KMS-11 (cell line): ENCODE results near the gene MACROD2.

Experiments used
- H2AFZ ChIP-seq: fragments of 200-600 bp; sonication (generic); 2 replicates; pipeline ENCODE4 v1.6.1; 2016; ENCODE audit warnings: antibody characterized with exemption, mixed run types, low read depth
- H3K27ac ChIP-seq: fragments of 200-600 bp; sonication (generic); 2 replicates; pipeline ENCODE4 v1.6.1; 2016; ENCODE audit warnings: mild to moderate bottlenecking, mixed run types
- H3K27me3 ChIP-seq: fragments of 200-600 bp; sonication (generic); 2 replicates; pipeline ENCODE4 v1.6.1; 2017; ENCODE audit warnings: mild to moderate bottlenecking, low read depth, mixed run types, moderate library complexity; ENCODE audit not compliant: insufficient read depth
- H3K36me3 ChIP-seq: fragments of 200-600 bp; sonication (generic); 2 replicates; pipeline ENCODE4 v1.6.1; 2017; ENCODE audit warnings: mild to moderate bottlenecking, mixed run types; ENCODE audit not compliant: insufficient read depth
- H3K4me1 ChIP-seq: fragments of 200-600 bp; sonication (generic); 2 replicates; pipeline ENCODE4 v1.6.1; 2016; ENCODE audit warnings: mild to moderate bottlenecking, low read depth, mixed run types; ENCODE audit not compliant: poor library complexity, severe bottlenecking
- H3K4me2 ChIP-seq: fragments of 200-600 bp; sonication (generic); 2 replicates; pipeline ENCODE4 v1.7.0; 2016; ENCODE audit warnings: mild to moderate bottlenecking, mixed run types
- H3K4me3 ChIP-seq: fragments of 200-600 bp; sonication (generic); IDR thresholded peaks from 2 replicates; pipeline ENCODE4 v1.6.1; 2017; ENCODE audit warnings: low read depth, low read length, mixed read lengths; ENCODE audit not compliant: insufficient read depth
- H3K79me2 ChIP-seq: fragments of 200-600 bp; sonication (generic); 2 replicates; pipeline ENCODE4 v1.6.1; 2016; ENCODE audit warnings: low read depth, mixed run types; ENCODE audit not compliant: insufficient read depth
- H3K9ac ChIP-seq: fragments of 200-600 bp; sonication (generic); 2 replicates; pipeline ENCODE4 v1.6.1; 2016; ENCODE audit warnings: mild to moderate bottlenecking, mixed run types
- H4K20me1 ChIP-seq: fragments of 200-600 bp; sonication (generic); 2 replicates; pipeline ENCODE4 v1.6.1; 2016; ENCODE audit warnings: mild to moderate bottlenecking, mixed run types; ENCODE audit not compliant: insufficient read depth
- TF ChIP-seq, protein P1 (sequence below): fragments of 200-600 bp; sonication (generic); conservative IDR thresholded peaks from 2 replicates; pipeline ENCODE4 v1.6.1; 2017; ENCODE audit warnings: low read depth, mild to moderate bottlenecking, antibody characterized with exemption, low read length, moderate library complexity, mixed read lengths

MACROD2 gene

DNA sequence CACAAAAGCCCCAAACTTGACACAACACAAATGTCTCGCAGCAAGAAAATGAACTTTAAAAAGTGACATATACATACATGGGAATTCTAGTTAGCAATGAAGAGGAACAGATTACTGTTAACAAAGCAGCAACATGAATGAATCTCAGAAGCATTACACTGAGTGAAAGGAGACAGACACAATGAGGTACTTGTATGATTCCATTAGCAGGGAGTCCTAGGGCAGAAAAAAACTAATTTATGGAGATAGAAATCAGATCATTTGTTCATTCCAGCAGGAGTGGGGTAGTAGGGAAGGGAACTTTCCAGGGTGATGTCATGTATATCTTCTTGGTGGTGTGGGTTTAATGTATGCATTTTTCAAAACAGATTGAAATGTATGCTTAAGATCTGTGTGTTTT, 2053.6 kb downstream of the MACROD2 start:
- Histone ChIP-seq H3K36me3 (no peaks in the 10 kb centered on the region), H3K9ac (no peak overlapping the region), H3K79me2 (no peaks in the 10 kb centered on the region), H3K4me1 (no peaks in the 10 kb centered on the region), H3K4me2 (no peak overlapping the region), H3K27me3 (no peaks in the 10 kb centered on the region), H3K4me3 (no peak overlapping the region), H3K27ac (no peak overlapping the region), H4K20me1 (no peaks in the 10 kb centered on the region), H2AFZ (no peak overlapping the region)
- TF ChIP-seq, protein P1, sequence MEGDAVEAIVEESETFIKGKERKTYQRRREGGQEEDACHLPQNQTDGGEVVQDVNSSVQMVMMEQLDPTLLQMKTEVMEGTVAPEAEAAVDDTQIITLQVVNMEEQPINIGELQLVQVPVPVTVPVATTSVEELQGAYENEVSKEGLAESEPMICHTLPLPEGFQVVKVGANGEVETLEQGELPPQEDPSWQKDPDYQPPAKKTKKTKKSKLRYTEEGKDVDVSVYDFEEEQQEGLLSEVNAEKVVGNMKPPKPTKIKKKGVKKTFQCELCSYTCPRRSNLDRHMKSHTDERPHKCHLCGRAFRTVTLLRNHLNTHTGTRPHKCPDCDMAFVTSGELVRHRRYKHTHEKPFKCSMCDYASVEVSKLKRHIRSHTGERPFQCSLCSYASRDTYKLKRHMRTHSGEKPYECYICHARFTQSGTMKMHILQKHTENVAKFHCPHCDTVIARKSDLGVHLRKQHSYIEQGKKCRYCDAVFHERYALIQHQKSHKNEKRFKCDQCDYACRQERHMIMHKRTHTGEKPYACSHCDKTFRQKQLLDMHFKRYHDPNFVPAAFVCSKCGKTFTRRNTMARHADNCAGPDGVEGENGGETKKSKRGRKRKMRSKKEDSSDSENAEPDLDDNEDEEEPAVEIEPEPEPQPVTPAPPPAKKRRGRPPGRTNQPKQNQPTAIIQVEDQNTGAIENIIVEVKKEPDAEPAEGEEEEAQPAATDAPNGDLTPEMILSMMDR = no peak

DNA sequence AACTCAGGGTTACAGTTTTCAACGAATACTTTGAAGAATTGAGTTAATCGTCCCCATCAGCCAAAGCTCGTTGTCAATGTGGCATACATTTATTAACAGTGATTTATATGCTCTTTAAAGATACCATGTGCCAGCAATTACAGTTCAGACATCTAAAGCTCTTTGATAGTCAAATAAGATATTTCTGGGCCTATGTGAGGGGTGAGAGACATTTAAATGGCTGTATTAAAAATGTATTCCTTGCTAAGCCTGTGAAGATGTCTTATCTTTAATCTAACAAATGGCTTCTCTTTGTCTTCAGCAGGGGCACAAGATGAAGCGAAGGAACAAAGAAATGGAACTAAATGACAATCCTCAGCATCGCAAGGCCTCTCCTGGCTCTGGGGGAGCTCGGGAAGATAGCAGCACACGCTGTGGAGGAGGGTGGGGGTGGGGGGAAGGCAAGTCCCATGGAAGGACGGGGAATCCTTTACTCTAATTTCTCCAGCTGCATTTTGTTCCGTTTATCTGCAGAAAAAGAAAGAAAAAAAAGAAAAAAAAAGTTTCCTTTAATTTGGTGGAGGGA, 2054.3 kb downstream of the MACROD2 start:
- Histone ChIP-seq H3K36me3 (no peaks in the 10 kb centered on the region), H4K20me1 (no peaks in the 10 kb centered on the region), H2AFZ (no peak overlapping the region), H3K79me2 (no peaks in the 10 kb centered on the region), H3K4me3 (no peak overlapping the region), H3K27ac (no peak overlapping the region), H3K27me3 (no peaks in the 10 kb centered on the region), H3K4me1 (no peaks in the 10 kb centered on the region), H3K9ac (no peak overlapping the region), H3K4me2 (no peak overlapping the region)
- TF ChIP-seq, protein P1 = no peak

DNA sequence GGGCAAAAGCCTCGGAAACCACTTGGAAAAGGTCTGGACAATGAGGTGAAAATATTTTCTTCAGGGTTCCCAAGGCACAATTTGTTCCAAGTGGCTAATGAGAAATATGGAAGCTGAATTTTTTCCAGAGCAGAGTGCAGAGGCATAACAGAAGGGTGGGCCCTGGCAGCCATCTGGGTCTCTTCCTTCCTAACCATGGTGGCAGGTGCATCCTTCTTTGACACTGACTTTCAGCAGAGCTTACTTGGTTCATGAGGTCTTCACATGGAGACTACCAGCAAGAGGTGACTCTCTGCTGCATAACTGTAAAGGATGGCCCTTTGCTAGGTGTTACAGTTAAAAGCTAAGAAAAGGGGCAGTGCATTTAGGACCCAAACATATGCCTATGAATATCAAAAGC, 2055.1 kb downstream of the MACROD2 start:
- H2AFZ ChIP-seq = no peak overlapping the region
- no peaks in the 10 kb centered on the region for H4K20me1 ChIP-seq
- no peak overlapping the region for H3K4me3 ChIP-seq
- TF ChIP-seq, protein P1 = no peak
- H3K36me3 ChIP-seq = no peaks in the 10 kb centered on the region
- H3K79me2 ChIP-seq = no peaks in the 10 kb centered on the region
- H3K4me2 ChIP-seq = no peak overlapping the region
- no peaks in the 10 kb centered on the region for H3K27me3 ChIP-seq
- no peak overlapping the region for H3K9ac ChIP-seq
- no peaks in the 10 kb centered on the region for H3K4me1 ChIP-seq
- no peak overlapping the region for H3K27ac ChIP-seq

DNA sequence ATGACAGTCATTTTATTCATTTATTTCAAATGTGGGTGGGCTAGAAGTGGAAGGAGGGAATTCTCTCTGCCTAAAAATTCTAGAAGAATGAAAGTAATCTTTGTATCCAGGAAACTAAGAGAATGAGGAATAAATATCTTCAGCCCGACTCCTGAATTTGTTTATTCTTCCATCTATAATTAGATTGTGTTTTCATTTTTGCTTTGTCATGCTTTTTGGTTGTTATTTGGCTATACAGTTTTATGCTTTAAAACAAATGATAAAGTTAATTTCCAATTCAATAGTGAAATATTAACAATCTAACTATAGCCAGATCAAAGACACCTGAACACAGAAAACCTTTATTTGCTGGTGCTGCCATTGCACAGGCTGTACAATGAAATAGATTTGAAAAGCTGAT, 2056.7 kb downstream of the MACROD2 start:
- Histone ChIP-seq H4K20me1 (no peaks in the 10 kb centered on the region), H3K4me3 (no peak overlapping the region), H3K36me3 (no peaks in the 10 kb centered on the region), H3K27me3 (no peaks in the 10 kb centered on the region), H3K9ac (no peak overlapping the region), H2AFZ (no peak overlapping the region), H3K4me2 (no peak overlapping the region), H3K79me2 (no peaks in the 10 kb centered on the region), H3K4me1 (no peaks in the 10 kb centered on the region), H3K27ac (no peak overlapping the region)
- TF ChIP-seq, protein P1 = no peak

DNA sequence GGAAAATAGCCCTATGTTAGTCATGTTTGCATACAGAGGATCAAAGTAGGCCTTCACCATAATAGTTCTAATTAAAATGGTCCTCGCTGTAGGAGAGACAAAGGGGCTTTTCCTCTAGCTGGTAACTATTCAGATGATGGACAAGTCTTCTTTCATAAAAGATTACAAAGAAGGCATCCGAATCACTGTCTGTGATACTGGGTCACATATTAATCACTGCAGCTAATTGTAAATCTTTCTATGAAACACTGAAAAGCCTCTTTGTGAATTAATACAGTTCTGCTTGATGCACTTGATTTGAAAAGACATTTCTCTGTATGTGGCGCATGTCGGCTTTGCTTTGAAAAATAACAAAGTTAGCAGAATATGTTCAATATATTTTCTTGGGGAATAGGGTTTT, 2057.1 kb downstream of the MACROD2 start:
- no peak overlapping the region for H3K4me3 ChIP-seq
- TF ChIP-seq, protein P1 = no peak
- H2AFZ ChIP-seq = no peak overlapping the region
- H3K36me3 ChIP-seq = no peaks in the 10 kb centered on the region
- no peaks in the 10 kb centered on the region for H3K4me1 ChIP-seq
- H4K20me1 ChIP-seq = no peaks in the 10 kb centered on the region
- H3K27me3 ChIP-seq = no peaks in the 10 kb centered on the region
- no peak overlapping the region for H3K27ac ChIP-seq
- no peak overlapping the region for H3K4me2 ChIP-seq
- no peak overlapping the region for H3K9ac ChIP-seq
- no peaks in the 10 kb centered on the region for H3K79me2 ChIP-seq
